ENCODE measurements around the gene MACROH2A1.
"Not testable (repeated sequence)": the region's sequence is repeated elsewhere in the genome, so short reads cannot be mapped to it uniquely, and the experiment has no call there.

Gene MACROH2A1

DNA sequence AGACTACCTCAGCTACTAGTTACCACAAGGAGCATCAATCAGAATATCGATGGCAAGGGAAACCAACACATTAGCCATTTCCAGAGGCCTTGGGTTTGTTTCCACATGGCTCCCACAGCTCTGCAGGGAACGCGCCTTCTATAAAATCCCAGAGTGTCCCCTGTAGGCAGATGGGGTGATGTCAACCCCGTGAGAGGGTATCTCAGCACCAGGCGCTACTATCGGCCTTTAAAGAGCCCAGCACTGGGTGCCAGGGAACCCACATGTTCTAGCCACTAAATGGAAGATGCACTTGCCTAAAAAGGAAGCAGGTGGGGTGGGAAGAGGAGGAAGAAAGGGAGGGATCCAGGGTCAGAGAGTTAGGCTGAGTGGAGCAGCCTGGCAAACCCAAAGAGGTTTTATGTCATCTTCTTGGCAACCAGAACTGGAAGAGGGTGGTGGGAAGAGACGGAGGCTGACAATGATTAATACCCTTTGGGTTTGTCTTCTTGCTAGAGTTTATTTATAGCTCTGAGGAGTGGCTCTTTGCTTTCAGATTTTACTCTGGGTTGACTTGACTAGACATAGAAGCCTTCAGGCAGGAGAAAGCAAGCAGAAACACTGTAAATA is 19.9 kb downstream of the MACROH2A1 start:
- no peak for DNase-seq (ENCODE audit: low read depth in 1 of 2, low spot score in 1 of 2)

DNA sequence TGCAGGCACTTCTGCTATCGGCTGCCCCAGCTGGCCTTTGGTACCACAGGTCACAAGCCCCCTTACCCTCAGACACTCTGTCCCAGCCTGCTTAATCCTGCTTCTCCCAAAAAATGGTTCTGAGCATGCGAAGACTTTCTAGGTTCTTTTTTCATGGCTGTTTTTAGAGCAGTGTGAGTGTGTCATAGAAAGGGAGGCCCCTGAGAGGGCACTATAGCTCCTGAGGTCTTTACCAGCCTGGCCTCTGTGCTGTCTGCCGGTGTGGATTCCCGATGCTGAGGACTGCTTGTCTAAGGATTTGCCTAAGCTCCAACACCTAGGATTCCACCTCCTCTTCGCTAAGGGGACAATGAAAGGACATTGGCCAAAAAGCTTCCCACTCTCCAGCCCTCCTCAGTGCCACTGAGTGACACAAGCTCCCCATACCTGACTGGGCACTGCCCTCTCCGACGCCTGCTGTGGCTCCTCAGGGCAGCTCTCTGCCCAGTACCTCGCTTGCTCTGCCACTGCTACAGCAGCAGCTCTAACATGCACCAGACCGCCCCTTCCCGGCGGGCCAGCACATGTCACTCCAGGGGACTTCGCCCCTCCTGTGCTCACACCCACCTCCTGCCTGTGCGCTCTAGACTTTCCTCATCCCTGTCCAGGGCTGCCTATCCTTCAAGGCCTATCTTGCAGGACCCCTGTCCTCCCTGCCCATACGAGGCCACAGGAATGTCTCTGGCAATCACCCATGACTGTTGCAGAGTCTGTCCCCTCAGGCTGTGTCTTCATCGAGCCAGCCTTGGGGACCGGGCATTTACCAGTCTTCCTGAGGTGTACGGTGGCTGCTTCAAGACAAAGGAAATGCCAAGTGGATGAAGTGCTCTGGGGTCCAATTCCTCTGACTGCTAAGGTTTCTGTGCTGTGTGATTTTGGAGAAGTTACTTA is 21.0 kb downstream of the MACROH2A1 start:
- no peak for DNase-seq (ENCODE audit: low read depth in 1 of 2, low spot score in 1 of 2)

DNA sequence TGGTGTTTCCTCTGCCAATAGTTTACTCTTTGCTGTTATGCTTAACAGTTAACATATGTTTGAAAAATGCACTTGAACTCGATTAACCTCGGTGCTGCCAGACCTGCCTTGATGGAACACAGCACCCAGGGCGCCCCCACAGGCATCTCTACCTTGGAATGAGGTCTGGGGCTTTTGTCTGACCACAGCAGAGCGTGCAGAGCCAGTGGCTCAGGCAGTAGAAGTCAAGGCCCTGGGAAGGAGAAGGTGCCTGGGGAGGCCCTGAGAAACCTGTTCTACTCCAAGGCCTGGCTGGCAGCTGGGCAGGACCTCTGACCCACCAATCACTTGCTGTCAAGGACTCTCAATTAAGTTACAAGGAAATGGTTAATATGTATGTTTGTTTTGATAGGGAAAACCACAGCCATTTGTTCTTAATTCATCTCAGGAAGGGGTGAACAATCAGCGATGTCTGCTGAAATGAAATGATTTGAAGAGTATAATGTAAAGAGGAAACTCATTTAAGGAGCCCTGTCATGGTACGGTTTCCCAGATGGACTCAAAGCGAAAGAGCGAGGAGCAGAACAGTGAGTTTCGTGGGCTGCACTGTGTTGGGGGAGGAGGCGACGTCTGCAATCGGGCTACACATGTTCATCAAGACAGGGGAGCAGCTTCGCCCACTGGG is 21.9 kb downstream of the MACROH2A1 start:
- no peak for DNase-seq (ENCODE audit: low read depth in 1 of 2, low spot score in 1 of 2)

DNA sequence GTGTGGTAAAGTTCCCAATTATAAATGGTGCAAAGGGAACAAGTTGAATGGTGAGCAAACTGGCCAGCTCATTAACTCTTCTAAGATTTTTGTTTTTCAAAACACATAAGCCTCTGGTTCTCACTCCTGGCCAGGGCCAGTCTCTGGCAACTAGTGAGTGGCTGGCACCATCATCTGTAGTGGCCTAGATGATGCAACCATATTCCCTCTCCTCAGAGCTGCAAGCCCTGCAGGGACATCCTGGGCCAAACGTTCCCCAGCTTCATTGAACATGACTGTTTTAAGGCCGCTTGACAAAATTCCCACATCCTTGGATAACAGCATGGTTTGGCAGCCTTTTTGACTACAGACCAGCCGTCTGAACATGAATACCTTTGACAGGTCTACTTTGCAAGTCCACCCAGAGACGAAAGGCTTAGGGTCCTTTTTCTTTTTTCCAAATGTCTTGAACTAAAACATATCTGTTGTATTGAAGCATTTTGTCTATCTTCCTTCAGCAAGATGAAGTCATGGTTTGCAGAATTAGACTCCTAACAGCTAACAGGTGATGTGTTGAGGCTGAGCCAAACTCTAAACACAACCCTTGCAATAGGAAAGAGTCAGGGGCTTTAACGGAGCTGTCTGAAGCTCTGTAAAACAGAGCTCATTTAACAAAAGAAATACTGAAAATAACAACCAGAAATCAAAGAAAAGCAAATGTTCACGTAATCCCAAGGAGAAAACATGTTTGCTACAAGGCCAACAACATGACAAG is 23.8 kb downstream of the MACROH2A1 start:
- DNase-seq (ENCODE audit: low read depth in 1 of 2, low spot score in 1 of 2): no peak

DNA sequence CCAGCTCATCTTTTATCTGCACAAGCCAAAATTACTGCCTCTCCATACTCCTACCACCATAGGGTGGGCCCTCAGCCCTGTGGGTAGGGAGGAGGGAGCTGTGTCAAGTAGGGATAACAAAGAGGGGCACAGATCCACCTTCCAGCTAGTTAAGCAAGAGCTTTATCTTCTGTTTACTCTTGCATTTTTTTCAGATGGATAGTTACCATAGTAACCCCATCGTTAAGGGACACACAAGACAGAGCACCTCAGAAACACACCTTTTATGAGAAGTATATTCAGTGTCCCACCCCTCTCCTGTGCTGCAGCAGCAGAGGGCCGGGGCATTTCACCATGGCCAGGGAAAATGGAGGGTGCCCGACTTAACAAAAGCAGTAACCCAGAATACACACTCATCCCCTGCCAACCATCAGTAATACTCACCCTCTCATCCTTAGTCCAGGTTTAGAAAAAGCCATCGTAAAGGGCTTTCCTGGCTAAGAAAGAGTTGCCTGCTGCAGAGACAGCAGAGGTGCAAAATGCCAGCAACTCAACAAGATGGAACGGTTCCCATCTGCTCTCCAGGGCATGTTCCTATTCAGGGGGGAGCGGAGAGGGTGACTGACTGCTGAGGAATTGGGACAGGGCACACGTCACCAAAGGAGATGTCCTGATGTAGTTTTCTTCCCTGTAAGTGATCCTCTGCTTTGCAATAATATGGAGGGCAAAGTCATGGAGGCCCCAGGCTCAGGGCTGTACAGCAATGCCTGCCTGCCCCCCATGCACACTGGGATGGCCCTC is 25.1 kb downstream of the MACROH2A1 start:
- no peak for DNase-seq (ENCODE audit: low read depth in 1 of 2, low spot score in 1 of 2)

DNA sequence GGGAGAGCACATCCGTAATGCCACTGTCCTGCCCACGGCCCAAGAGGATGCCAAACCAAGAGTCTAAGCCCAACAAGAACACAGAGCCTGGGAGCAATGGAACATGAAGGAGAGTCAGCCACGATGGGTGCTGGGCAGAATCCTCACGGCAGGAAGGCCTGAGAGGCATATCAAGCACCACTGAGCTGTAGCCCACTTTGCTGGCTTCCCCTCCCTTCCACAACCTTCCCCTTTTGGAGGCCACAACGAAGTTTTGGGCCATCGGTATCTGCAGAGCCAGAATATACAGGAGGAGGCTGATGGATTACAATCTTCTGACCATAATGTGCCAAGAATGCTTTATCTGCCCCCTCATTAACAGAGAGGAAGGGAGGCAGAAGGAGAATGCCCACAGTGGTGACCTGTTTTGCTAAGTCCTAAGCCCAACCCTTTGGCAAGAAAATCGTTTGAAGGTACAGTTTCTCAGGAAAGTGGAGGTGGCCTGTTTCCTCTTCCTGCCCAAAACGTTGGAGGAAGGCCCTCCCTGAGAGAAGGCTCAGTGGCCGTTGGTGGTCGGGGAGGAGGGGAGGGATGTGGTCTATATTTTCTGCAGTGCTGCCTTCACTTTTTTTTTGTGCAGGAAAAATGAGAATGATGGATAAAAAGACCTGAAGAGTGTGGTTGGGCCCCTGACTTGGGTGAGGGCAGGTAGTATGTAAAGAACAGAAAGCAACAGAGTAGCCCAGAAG is 26.2 kb downstream of the MACROH2A1 start:
- DNase-seq (ENCODE audit: low read depth in 1 of 2, low spot score in 1 of 2): no peak

DNA sequence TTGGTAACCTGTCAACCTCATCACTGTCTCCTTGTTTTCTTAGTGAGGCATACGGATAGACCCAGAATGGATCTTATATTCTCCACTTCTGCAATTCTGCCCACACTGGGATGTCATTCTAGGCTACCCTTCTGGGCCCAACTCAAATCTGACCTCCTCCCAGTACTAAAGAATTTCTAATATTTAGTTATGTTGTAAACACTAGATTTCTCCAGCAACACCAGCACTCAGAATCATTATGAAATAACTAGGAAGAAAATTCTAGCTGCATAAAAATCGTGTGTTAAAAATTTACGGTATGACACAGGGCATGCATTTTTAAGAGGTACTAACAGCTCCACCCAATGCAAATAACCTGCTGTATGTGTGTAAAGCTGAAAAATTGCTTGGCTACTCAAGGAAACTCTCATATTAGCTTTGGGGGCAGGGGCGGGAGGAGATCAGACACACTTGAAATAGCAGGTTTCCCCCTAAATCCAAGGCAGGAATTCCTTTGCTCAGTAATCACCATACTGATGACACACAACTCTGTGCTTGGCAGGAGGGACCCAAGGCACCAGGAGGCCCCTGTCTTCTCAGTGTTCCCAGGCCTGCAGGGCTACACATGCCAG is 27.3 kb downstream of the MACROH2A1 start:
- no peak for DNase-seq (ENCODE audit: low read depth in 1 of 2, low spot score in 1 of 2)

DNA sequence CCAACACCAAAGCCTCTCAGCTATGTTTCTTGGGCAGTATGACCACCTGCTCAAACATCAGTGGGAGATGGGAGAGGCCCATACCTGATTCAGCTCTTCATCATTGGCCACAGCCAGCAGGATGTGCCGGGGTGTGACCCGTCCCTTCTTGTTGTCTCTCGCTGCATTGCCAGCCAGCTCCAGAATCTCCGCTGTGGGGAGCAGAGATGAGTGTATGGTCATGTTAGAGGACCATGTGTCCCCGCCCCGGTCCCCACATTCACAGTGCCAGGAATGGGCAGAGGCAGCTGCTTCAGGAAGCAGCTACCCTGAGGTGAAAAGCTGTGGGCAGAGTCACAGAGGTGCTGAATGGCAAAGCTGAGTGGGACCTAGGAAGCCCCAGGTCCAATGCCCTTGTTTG is 29.1 kb downstream of the MACROH2A1 start:
- DNase-seq (ENCODE audit: low read depth in 1 of 2, low spot score in 1 of 2): no peak

DNA sequence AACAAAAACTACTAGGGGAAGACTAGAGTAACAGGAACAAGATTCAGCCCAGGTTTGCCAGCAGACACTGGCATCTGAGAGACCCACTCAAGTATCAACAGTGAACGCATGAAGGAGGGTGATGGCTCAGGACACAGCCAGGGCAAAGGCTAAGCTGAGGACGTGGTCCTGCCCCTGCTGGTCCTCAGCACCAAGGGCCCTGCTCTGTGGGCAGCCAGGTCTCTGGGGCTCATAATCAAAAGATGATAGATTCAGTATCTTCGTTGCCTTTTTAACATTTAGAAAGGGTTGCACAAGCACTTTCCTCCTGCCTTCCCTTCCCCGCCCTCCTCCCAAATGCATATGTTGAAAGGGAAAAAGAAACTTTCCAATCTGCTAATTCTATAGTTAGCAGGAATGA is 31.5 kb downstream of the MACROH2A1 start:
- no peak for DNase-seq (ENCODE audit: low read depth in 1 of 2, low spot score in 1 of 2)

DNA sequence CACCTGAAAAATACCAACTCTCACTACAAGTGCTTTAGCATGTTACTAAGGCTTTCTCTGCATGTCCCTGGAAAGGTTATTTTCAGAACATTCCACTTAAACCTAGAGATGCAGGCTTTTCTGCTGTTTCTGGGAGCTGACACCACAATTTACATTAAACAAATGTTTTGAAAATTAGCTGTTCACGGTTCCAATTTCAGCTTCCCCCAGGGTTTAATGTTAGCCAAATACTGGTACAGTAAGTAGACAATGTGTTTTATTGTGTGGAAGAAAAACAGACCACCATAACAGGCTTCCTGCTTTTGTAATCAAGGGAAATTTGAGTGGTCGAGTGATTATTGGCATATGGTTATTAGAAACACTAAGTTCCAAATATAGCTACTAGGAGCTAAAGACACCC is 32.0 kb downstream of the MACROH2A1 start:
- DNase-seq (ENCODE audit: low read depth in 1 of 2, low spot score in 1 of 2): no peak

DNA sequence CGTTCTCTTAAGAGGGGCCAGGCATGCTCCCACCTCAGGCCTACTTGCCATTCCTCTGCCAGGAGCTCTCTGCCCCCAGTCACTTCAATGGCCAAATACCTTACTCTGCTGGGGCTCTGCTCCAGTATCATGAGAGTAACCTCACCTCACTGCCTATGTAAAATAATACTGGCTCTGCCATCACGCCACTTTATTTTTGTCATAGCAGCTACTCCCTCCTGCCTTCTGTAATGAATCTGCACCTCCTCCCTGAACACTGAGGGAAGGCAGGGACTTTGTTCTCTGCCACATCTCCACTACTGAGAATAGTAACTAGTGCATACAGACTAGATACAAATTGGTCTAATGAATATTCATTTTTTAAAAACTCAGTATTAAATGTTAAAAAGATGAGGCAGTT is 33.8 kb downstream of the MACROH2A1 start:
- no peak for DNase-seq (ENCODE audit: low read depth in 1 of 2, low spot score in 1 of 2)

DNA sequence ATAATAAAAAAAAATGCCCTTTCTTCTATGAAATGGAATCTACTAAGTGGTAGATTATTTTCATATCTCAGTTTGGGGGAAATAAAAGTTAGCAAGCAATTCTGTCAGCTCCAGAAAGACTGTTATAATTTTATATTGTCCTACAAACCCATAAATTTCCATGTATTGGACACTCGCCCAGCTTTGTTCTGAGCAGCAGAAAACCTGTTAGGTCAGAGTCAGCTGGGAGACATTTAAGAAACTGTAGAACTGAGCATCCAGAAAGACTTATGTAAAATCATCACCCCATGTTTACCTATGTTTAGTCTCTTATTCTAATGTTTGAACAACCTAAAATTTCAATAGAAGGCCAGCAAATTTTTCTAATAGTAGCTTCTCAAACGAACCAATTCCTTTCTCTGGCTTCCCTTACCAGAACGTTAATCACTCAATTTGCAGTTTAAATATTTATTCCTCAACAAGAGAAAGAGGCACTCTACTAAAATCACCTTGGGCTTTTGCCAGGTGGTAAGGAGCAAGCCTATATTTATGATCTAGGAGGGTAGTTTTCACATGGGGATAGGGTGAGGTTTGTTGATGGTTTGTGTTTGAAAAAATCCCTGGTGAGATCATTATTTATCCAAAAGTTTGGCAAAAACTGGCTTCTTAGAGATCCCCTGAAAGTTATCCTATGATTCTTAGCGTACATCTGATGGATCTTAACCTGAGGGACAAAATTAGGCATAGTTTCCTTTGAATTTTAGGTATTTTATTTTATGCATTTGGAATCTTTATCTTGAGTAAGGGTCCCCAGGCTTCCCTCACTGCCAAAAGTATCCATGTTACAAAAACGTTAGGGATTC is 34.4 kb downstream of the MACROH2A1 start:
- no peak for DNase-seq (ENCODE audit: low read depth in 1 of 2, low spot score in 1 of 2)

DNA sequence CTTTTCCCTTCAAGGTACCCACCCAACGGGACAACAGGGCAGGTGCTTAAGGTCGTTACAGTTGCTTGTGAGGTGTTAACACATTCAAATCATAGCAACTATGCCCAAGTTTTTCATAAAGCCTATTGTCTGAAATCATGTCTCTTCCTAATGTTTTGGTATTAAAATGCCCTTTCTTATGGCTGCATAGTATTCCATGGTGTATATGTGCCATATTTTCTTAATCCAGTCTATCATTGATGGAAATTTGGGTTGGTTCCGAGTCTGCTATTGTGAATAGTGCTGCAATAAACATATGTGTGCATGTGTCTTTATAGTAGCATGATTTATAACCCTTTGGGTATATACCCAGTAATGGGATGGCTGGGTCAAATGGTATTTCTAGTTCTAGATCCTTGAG is 35.7 kb downstream of the MACROH2A1 start:
- not testable (repeated sequence) for DNase-seq (ENCODE audit: low read depth in 1 of 2, low spot score in 1 of 2)

DNA sequence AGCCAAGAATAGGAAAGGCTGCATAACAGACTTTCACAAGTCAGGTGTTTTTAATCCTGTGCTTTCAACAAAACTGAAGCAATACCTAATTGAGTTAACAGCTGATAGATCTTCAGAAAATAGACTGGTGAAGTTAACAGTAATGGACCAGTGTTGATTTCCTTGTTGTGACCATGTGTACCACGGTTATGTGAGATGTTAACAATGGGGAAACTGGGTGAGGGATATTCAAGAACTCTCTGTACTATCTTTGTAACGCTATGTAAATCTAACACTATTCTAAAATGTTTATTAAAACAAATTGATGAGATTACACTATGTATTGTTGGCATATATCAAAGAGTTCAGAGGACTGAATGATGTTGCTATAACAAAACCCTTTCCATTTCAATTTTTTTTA is 36.9 kb downstream of the MACROH2A1 start:
- no peak for DNase-seq (ENCODE audit: low read depth in 1 of 2, low spot score in 1 of 2)

DNA sequence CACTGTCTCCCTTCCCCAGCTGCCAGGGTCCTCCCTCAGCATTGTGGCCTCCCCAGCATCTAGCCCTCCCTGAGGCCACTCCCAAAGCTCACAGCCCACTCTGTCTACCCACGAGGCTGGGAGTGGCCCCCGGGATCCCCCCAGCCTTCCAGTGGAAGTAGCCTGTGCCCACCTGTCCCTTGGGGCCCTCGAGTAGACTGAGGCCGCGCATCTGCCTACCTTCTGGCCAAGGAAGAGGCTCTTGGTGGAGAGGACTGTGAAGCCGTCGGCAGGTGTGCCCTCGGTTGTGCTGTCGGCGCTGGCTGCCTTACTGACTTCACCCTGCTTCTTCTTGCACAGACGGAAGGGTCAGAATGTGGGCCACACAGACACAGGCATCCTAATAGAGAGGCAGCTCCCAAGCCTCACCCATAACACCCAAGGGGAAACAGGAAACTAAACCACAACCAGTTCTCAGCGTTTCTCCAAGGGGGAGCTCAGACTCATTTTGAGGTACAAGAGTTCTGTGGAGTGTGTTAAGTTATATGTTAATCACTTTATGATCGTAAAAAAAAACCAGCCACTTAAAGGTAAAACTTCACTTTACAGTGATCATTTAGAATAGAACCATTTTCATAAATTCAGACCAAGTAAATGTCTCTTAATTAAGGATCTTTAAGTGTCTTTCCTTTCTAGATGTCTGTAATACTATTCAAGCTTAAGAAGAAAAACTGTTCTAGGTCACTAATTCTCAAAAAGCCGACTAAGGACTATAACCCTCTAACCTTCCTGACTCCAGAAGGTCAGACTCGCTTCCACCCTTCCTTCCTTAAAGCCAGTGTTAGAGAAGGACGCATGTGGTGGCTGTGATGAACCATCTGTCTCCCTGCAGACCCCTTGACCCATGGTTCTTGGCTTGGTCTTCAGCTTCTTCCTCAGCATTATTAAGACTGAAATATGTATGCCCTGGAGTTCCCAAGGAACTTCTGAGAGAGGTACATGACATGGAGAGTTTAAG is 38.5 kb downstream of the MACROH2A1 start:
- DNase-seq (ENCODE audit: low read depth in 1 of 2, low spot score in 1 of 2): no peak

DNA sequence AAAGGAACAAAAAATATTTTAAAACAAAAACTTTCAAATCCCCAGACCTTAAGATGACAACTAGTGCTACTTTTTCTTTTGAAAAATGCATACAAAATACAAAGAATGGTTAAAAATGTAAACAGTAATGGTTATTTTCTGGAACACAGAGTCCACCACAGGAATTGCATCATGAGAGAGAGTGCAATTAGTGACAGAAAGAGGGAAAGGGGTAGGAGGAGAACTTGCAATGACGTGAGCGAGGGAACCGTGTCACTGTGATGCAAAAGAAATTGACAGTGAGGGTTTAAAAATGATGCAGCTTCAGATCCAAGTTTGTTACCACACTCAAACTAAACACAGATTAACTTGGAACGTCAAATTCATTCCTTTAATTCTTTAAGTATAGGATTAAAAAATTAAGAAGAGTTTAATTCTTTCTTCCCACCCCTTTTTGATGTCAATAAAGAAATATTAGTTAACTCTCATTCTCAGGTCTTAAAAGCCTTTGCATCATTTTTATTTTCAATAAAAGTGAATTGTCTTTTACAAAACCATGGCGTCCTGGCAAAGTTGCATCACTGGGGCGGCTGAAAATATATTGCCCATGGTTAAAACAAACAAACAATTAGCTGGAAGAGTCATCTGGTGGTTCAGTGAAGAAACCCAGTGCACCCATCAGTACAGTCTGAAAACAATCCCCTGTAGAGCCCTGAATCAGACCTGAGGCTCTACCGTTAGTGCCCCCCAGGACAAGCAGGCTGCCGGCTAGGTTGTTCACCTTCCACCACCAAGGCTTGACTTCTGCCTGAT is 39.5 kb downstream of the MACROH2A1 start:
- DNase-seq (ENCODE audit: low read depth in 1 of 2, low spot score in 1 of 2): no peak

DNA sequence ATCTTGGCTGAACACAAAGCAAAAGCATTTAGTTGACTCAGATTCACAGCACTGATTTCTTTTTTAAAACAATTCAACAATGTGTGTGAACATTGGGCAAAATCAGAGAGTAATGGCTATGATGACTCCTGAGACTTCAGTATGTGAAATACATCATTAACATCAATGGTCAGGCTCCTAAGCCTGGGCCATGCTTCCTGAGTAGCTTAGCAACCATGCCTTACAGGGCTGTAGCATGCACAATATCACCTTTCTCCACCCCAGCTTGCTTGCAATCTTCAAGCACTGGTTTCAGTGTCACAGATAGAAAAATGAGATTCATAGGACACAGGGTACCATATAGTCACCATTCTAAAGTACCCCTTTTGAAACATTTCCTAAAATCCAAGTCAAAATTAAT is 41.3 kb downstream of the MACROH2A1 start:
- no peak for DNase-seq (ENCODE audit: low read depth in 1 of 2, low spot score in 1 of 2)
